ENCODE measurements around the gene SNX7.

DNA sequence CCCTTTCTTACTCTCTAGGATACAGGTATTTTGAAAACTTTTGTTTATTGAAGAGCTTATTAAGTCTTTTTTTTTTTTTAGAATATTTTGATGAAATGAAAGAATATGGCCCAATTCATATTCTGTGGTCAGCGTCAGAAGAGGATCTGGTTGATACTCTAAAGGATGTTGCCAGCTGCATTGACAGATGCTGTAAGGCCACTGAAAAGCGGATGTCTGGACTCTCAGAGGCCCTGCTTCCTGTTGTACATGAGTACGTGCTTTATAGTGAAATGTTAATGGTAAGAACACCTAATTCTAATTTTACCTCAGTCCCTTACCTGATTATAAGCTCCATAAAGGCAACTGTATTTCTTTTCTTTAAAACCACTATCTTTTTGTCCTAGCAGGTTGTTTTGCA is 37.1 kb downstream of the SNX7 start:
- TF ChIP-seq, protein P1, sequence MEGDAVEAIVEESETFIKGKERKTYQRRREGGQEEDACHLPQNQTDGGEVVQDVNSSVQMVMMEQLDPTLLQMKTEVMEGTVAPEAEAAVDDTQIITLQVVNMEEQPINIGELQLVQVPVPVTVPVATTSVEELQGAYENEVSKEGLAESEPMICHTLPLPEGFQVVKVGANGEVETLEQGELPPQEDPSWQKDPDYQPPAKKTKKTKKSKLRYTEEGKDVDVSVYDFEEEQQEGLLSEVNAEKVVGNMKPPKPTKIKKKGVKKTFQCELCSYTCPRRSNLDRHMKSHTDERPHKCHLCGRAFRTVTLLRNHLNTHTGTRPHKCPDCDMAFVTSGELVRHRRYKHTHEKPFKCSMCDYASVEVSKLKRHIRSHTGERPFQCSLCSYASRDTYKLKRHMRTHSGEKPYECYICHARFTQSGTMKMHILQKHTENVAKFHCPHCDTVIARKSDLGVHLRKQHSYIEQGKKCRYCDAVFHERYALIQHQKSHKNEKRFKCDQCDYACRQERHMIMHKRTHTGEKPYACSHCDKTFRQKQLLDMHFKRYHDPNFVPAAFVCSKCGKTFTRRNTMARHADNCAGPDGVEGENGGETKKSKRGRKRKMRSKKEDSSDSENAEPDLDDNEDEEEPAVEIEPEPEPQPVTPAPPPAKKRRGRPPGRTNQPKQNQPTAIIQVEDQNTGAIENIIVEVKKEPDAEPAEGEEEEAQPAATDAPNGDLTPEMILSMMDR (IDR thresholded peaks at IDR 0.05; ENCODE audit: insufficient read depth, low read length, poor library complexity, severe bottlenecking) = no peak
- no peak for TF ChIP-seq EZH2phosphoT487 (conservative IDR thresholded peaks at IDR 0.05; ENCODE audit: low read length)

All from SU-DHL-6 (cell line).